ENCODE data around the gene FOXP1. TPM values are rescaled to one million over a fixed set of nuclear protein-coding genes. Genes with fewer than 3 reads are reported as not detected.

Gene FOXP1
- total and polyA plus RNA-seq, 9 of the 15 experiments (the other 6 are each of a cell fraction or from before 2014, with no cell fraction given) = 7.7 to 34.5 (median 13.7) TPM

DNA sequence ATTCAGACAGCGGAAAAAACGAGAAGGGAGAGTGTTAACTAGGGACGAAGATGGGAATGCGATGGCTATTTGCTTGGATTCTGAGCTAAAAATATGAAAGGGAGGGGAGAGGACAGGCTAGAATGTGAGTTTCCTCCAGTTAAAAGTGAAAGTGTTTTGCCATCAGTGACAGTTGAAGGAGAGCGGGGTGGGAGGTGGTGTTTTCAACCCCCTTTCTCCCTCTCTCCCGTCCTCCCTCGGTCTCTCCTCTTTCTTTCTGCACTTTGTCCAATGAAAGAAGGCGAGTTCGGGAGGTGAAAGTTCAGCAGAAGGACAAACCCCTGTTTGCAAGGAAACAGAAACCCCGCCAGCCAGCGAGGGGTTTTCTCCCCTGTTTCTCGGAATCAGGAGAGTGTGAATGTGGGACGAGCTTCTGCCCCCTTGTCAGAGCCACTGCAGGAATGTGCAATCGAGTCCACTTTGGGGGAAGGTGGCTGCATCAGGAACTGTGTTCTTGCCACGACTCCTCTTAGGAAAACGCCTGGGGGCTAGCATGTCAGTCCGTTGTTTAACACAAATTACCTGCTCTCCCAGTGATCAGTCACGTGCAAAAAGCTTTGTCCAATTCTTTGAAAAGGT is 975 bp upstream of the FOXP1 start (continued):
- TF ChIP-seq MYBL2 (IDR thresholded peaks at IDR 0.05; ENCODE audit: low read depth) (0 out of 2 replicates have a peak, but pooled peaks have one; percentile 26), MYBL2 (CRISPR knock-in tag; IDR thresholded peaks at IDR 0.05; ENCODE audit: borderline replicate concordance) (no peak), ZC3H11A (IDR thresholded peaks at IDR 0.05; ENCODE audit: low read depth, low read length) (no peak), ZNF507 (tag; conservative IDR thresholded peaks at IDR 0.05) (no peak), SOX6 (IDR thresholded peaks at IDR 0.05) (0 out of 2 replicates have a peak, but pooled peaks have one; percentile 24), POLR2AphosphoS5 (IDR thresholded peaks at IDR 0.05; ENCODE audit: control insufficient read depth, insufficient read depth, low read depth, low read length) (peak; percentile 47; the same call in 1 of the 2 replicates), SUPT5H (IDR thresholded peaks at IDR 0.05) (0 out of 2 replicates have a peak, but pooled peaks have one; percentile 37), BCL6 (CRISPR knock-in tag; IDR thresholded peaks at IDR 0.05) (no peak), ZNF76 (CRISPR knock-in tag; IDR thresholded peaks at IDR 0.05; ENCODE audit: borderline replicate concordance) (no peak), NFRKB (IDR thresholded peaks at IDR 0.05; ENCODE audit: low read depth) (peak; percentile 38; the same call in 1 of the 2 replicates), ZBED1 (IDR thresholded peaks at IDR 0.05) (no peak), NCOA2 (IDR thresholded peaks at IDR 0.05; ENCODE audit: partially characterized antibody in 2 of 2) (no peak), RBFOX2 (IDR thresholded peaks at IDR 0.05; ENCODE audit: low read depth, low read length) (no peak)
- TF ChIP-seq, protein P1, sequence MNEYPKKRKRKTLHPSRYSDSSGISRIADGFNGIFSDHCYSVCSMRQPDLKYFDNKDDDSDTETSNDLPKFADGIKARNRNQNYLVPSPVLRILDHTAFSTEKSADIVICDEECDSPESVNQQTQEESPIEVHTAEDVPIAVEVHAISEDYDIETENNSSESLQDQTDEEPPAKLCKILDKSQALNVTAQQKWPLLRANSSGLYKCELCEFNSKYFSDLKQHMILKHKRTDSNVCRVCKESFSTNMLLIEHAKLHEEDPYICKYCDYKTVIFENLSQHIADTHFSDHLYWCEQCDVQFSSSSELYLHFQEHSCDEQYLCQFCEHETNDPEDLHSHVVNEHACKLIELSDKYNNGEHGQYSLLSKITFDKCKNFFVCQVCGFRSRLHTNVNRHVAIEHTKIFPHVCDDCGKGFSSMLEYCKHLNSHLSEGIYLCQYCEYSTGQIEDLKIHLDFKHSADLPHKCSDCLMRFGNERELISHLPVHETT (CRISPR knock-in tag; conservative IDR thresholded peaks at IDR 0.05 in 1 of 2, IDR thresholded peaks at IDR 0.05 in 1 of 2) = no peak
- TF ChIP-seq, protein P2, sequence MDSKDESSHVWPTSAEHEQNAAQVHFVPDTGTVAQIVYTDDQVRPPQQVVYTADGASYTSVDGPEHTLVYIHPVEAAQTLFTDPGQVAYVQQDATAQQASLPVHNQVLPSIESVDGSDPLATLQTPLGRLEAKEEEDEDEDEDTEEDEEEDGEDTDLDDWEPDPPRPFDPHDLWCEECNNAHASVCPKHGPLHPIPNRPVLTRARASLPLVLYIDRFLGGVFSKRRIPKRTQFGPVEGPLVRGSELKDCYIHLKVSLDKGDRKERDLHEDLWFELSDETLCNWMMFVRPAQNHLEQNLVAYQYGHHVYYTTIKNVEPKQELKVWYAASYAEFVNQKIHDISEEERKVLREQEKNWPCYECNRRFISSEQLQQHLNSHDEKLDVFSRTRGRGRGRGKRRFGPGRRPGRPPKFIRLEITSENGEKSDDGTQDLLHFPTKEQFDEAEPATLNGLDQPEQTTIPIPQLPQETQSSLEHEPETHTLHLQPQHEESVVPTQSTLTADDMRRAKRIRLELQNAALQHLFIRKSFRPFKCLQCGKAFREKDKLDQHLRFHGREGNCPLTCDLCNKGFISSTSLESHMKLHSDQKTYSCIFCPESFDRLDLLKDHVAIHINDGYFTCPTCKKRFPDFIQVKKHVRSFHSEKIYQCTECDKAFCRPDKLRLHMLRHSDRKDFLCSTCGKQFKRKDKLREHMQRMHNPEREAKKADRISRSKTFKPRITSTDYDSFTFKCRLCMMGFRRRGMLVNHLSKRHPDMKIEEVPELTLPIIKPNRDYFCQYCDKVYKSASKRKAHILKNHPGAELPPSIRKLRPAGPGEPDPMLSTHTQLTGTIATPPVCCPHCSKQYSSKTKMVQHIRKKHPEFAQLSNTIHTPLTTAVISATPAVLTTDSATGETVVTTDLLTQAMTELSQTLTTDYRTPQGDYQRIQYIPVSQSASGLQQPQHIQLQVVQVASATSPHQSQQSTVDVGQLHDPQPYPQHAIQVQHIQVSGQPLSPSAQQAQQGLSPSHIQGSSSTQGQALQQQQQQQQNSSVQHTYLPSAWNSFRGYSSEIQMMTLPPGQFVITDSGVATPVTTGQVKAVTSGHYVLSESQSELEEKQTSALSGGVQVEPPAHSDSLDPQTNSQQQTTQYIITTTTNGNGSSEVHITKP (IDR thresholded peaks at IDR 0.05; ENCODE audit: partially characterized antibody) = peak; percentile 31
- TF ChIP-seq, protein P3, sequence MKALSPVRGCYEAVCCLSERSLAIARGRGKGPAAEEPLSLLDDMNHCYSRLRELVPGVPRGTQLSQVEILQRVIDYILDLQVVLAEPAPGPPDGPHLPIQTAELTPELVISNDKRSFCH (CRISPR knock-in tag; IDR thresholded peaks at IDR 0.05) = no peak
- TF ChIP-seq, protein P3 (tag; IDR thresholded peaks at IDR 0.05) = peak; percentile 36; the same call in 1 of the 2 replicates
- TF ChIP-seq, protein P4, sequence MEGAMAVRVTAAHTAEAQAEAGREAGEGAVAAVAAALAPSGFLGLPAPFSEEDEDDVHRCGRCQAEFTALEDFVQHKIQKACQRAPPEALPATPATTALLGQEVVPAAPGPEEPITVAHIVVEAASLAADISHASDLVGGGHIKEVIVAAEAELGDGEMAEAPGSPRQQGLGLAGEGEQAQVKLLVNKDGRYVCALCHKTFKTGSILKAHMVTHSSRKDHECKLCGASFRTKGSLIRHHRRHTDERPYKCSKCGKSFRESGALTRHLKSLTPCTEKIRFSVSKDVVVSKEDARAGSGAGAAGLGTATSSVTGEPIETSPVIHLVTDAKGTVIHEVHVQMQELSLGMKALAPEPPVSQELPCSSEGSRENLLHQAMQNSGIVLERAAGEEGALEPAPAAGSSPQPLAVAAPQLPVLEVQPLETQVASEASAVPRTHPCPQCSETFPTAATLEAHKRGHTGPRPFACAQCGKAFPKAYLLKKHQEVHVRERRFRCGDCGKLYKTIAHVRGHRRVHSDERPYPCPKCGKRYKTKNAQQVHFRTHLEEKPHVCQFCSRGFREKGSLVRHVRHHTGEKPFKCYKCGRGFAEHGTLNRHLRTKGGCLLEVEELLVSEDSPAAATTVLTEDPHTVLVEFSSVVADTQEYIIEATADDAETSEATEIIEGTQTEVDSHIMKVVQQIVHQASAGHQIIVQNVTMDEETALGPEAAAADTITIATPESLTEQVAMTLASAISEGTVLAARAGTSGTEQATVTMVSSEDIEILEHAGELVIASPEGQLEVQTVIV (CRISPR knock-in tag; IDR thresholded peaks at IDR 0.05; ENCODE audit: borderline replicate concordance) = no peak
- TF ChIP-seq, protein P5, sequence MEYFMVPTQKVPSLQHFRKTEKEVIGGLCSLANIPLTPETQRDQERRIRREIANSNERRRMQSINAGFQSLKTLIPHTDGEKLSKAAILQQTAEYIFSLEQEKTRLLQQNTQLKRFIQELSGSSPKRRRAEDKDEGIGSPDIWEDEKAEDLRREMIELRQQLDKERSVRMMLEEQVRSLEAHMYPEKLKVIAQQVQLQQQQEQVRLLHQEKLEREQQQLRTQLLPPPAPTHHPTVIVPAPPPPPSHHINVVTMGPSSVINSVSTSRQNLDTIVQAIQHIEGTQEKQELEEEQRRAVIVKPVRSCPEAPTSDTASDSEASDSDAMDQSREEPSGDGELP (CRISPR knock-in tag; IDR thresholded peaks at IDR 0.05; ENCODE audit: borderline replicate concordance) = no peak
